Right renal pelvis (tissue), 4 donors: ENCODE measurements around the gene NHS. TPM values are rescaled to one million over a fixed set of nuclear protein-coding genes. Genes with fewer than 3 reads are reported as not detected.
"Not testable (repeated sequence)": the region's sequence is repeated elsewhere in the genome, so short reads cannot be mapped to it uniquely, and the experiment has no call there.

ENCODE experiments used
- DNase-seq, 4 donors: peaks; one replicate each; pipeline ENCODE4 v3.0.0-alpha.2; 2013; ENCODE audit warnings: low read depth in 4 of 4, low spot score in 3 of 4, missing footprints in 1 of 4
- polyA plus RNA-seq, 4 donors: library from polyadenylated mRNA; unstranded; fragments of 120-200 nt; gene quantifications; one replicate each; pipeline ENCODE4 v1.2.1, GENCODE V29; 2013; ENCODE audit not compliant: insufficient read length in 4 of 4

Gene NHS
- polyA plus RNA-seq, 4 donors: 17.9 to 19.7 (median 19.1) TPM

- no peak for DNase-seq
Observed at GRCh38 chrX:17442898-17443297, 67.9 kb downstream of the NHS start.

GRCh38 chrX:17443556-17443955 is 68.6 kb downstream of the NHS start:
- no peak for DNase-seq

GRCh38 chrX:17446269-17446668 is 71.3 kb downstream of the NHS start:
- DNase-seq: not testable (repeated sequence)

- DNase-seq: no peak
Observed at GRCh38 chrX:17448188-17448587, 73.2 kb downstream of the NHS start.

- DNase-seq: no peak
Observed at GRCh38 chrX:17449866-17450265, 74.9 kb downstream of the NHS start.

GRCh38 chrX:17453788-17454187 is 78.8 kb downstream of the NHS start:
- no peak for DNase-seq

- no peak for DNase-seq
Observed at GRCh38 chrX:17456526-17456925, 81.5 kb downstream of the NHS start.

- peak in 1 of 4 donors; percentile 13 for DNase-seq
Observed at GRCh38 chrX:17459008-17459611, 84.1 kb downstream of the NHS start.

GRCh38 chrX:17459661-17460060 is 84.7 kb downstream of the NHS start:
- DNase-seq: no peak

GRCh38 chrX:17462881-17463280 is 87.9 kb downstream of the NHS start:
- DNase-seq: no peak

- no peak for DNase-seq
Observed at GRCh38 chrX:17464194-17464593, 89.2 kb downstream of the NHS start.

GRCh38 chrX:17465201-17465600 is 90.2 kb downstream of the NHS start:
- DNase-seq: no peak

GRCh38 chrX:17465802-17466201 is 90.8 kb downstream of the NHS start:
- DNase-seq: no peak

GRCh38 chrX:17470136-17470535 is 95.1 kb downstream of the NHS start:
- DNase-seq: no peak

GRCh38 chrX:17471121-17471520 is 96.1 kb downstream of the NHS start:
- DNase-seq: no peak

GRCh38 chrX:17471861-17472260 is 96.9 kb downstream of the NHS start:
- DNase-seq: no peak

GRCh38 chrX:17472424-17472823 is 97.4 kb downstream of the NHS start:
- DNase-seq: no peak

GRCh38 chrX:17473021-17473420 is 98.0 kb downstream of the NHS start:
- no peak for DNase-seq

- no peak for DNase-seq
Observed at GRCh38 chrX:17474892-17475291, 99.9 kb downstream of the NHS start.

- DNase-seq: no peak
Observed at GRCh38 chrX:17475449-17476217, 100.6 kb downstream of the NHS start.

GRCh38 chrX:17476411-17476810 is 101.4 kb downstream of the NHS start:
- DNase-seq: no peak

GRCh38 chrX:17481086-17481485 is 106.1 kb downstream of the NHS start:
- DNase-seq: no peak
